ENCODE measurements around the gene SLC39A6.
A peak's percentile ranks its signal among the peaks of the same experiment; 100 is the strongest.
"Not testable (repeated sequence)": the region's sequence is repeated elsewhere in the genome, so short reads cannot be mapped to it uniquely, and the experiment has no call there.

Gene SLC39A6

DNA sequence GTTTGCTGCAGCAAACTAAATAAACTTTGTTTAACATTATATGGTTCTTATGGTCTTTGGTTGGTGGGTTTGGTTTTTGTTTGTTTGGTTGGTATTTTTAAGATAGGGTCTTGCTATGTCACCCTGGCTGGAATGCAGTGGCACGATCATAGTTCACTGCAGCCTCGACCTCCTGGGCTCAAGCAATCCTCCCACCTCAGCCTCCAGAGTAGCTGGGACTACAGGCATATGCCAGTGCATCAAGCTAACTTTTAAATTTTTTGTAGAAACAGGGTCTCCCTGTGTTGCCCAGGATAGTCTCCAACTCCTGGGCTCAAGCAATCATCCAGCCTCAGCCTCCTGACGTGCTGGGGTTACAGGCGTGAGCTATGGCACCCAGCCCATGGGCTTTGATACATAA is 54.7 kb downstream of the SLC39A6 start:
- no peaks in the 10 kb centered on the region for H3K27me3 ChIP-seq (ENCODE audit: insufficient read depth, low read length, poor library complexity)
- no peak overlapping the region for H3K18ac ChIP-seq (ENCODE audit: low read length)
- no peak overlapping the region for H3K4me3 ChIP-seq (ENCODE audit: low read length)
- H3K36me3 ChIP-seq (ENCODE audit: control insufficient read depth, insufficient read depth, low read length): no peaks in the 10 kb centered on the region
- no peak overlapping the region for H2BK15ac ChIP-seq (replicated peaks; ENCODE audit: low read depth)
- H3K79me1 ChIP-seq (ENCODE audit: low read length): no peaks in the 10 kb centered on the region
- no peak overlapping the region for H2BK5ac ChIP-seq (ENCODE audit: low read length)
- H2BK120ac ChIP-seq (ENCODE audit: low read depth, low read length): no peak overlapping the region
- no peak overlapping the region for H3K4me2 ChIP-seq (ENCODE audit: low read length)
- no peak overlapping the region for H3K27ac ChIP-seq (ENCODE audit: low read depth, low read length)
- no peak overlapping the region for H4K5ac ChIP-seq (ENCODE audit: low read length)
- H3K4me1 ChIP-seq (ENCODE audit: control insufficient read depth, low read depth, low read length): no peaks in the 10 kb centered on the region
- no peak for DNase-seq
- no CpG with 5 or more reads among the region's 4 CpGs for WGBS (ENCODE audit: extremely low coverage, insufficient coverage, low lambda C conversion rate)
- no peak overlapping the region for H4K8ac ChIP-seq (ENCODE audit: low read depth, low read length)
- no peaks in the 10 kb centered on the region for H3K79me2 ChIP-seq (ENCODE audit: control insufficient read depth, insufficient read depth, low read length)
- H2AK5ac ChIP-seq (ENCODE audit: low read length): no peak overlapping the region
- H3K56ac ChIP-seq (ENCODE audit: low read length): no peak overlapping the region
- H3K23ac ChIP-seq (ENCODE audit: low read length): no peak overlapping the region
- no peak overlapping the region for H3K4ac ChIP-seq (ENCODE audit: low read depth, low read length)
- H3K9ac ChIP-seq (ENCODE audit: low read length): no peak overlapping the region

GRCh38 chr18:36073676-36074075 is 55.5 kb downstream of the SLC39A6 start:
- Histone ChIP-seq H2BK120ac (ENCODE audit: low read depth, low read length) (no peak overlapping the region), H2BK15ac (replicated peaks; ENCODE audit: low read depth) (no peak overlapping the region), H3K79me2 (ENCODE audit: control insufficient read depth, insufficient read depth, low read length) (no peaks in the 10 kb centered on the region), H4K5ac (ENCODE audit: low read length) (no peak overlapping the region), H3K18ac (ENCODE audit: low read length) (no peak overlapping the region), H3K56ac (ENCODE audit: low read length) (no peak overlapping the region), H3K4me1 (ENCODE audit: control insufficient read depth, low read depth, low read length) (no peaks in the 10 kb centered on the region), H4K8ac (ENCODE audit: low read depth, low read length) (no peak overlapping the region), H3K23ac (ENCODE audit: low read length) (no peak overlapping the region), H3K79me1 (ENCODE audit: low read length) (no peaks in the 10 kb centered on the region), H2BK5ac (ENCODE audit: low read length) (no peak overlapping the region), H3K36me3 (ENCODE audit: control insufficient read depth, insufficient read depth, low read length) (no peaks in the 10 kb centered on the region), H2AK5ac (ENCODE audit: low read length) (no peak overlapping the region), H3K4ac (ENCODE audit: low read depth, low read length) (no peak overlapping the region), H3K9ac (ENCODE audit: low read length) (no peak overlapping the region), H3K4me3 (ENCODE audit: low read length) (no peak overlapping the region), H3K27ac (ENCODE audit: low read depth, low read length) (no peak overlapping the region), H3K27me3 (ENCODE audit: insufficient read depth, low read length, poor library complexity) (no peaks in the 10 kb centered on the region), H3K4me2 (ENCODE audit: low read length) (no peak overlapping the region)
- DNase-seq: no peak
- WGBS (ENCODE audit: extremely low coverage, insufficient coverage, low lambda C conversion rate): no CpG with 5 or more reads among the region's 1 CpG

- H3K4me1 ChIP-seq (ENCODE audit: control insufficient read depth, low read depth, low read length); H3K27ac ChIP-seq (ENCODE audit: low read depth, low read length); H2BK120ac ChIP-seq (ENCODE audit: low read depth, low read length); H3K79me2 ChIP-seq (ENCODE audit: control insufficient read depth, insufficient read depth, low read length); H3K27me3 ChIP-seq (ENCODE audit: insufficient read depth, low read length, poor library complexity); H3K9ac ChIP-seq (ENCODE audit: low read length); H4K5ac ChIP-seq (ENCODE audit: low read length); DNase-seq; H2AK5ac ChIP-seq (ENCODE audit: low read length); H3K56ac ChIP-seq (ENCODE audit: low read length); H4K8ac ChIP-seq (ENCODE audit: low read depth, low read length); H3K18ac ChIP-seq (ENCODE audit: low read length); H3K79me1 ChIP-seq (ENCODE audit: low read length); H3K4ac ChIP-seq (ENCODE audit: low read depth, low read length); H3K23ac ChIP-seq (ENCODE audit: low read length); H3K36me3 ChIP-seq (ENCODE audit: control insufficient read depth, insufficient read depth, low read length); H2BK15ac ChIP-seq (replicated peaks; ENCODE audit: low read depth); H3K4me2 ChIP-seq (ENCODE audit: low read length); H2BK5ac ChIP-seq (ENCODE audit: low read length); H3K4me3 ChIP-seq (ENCODE audit: low read length): not testable (repeated sequence)
- WGBS (ENCODE audit: extremely low coverage, insufficient coverage, low lambda C conversion rate): no CpG with 5 or more reads among the region's 8 CpGs
These were observed 56.7 kb downstream of the SLC39A6 start for GRCh38 chr18:36072406-36072805.

DNA sequence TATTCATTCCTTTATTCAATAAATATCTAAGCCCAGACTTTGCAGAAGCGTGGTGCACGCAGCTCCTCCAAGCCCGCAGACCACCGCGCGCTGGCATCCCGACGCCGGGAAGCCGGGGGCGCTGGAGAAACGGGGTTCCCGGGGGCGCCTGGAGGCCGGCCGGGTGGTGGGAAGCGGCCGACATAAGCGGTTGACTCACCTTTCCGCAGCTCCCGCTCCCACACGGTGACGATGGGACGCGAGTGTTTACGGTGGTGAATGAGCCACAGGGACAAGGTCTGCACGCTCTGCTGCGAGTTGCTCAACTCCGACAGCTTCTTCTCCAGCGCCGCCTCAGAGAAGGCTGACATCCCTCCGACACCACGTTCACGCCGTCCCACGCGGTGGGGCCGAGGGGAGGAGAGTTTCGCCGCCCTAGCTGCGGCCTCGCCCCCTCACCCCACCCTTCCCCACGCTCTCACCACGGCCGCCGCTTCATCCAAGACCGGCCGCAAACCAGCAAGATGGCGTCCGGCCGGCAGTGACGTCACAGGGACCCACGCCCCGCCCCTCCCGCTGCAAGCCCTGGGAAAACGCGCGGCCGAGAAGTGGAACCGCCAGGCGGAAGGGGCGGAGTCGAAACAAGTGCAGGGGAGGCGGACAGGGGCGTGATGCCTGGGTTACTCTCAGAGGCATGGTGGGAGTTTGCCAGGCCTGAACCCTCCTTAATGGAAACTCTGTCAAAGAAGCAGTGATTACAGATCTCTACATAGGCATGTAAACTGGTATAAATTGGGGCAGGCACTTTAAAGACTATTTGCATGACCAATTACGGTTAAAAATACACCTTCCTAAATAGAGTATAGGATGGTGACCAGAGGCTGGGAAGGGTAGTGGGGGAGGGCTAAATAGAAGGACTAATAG is 61.8 kb downstream of the SLC39A6 start, which contains the start of gene RPRD1A:
TSS of gene RPRD1A (minus strand) at position 505 of the 903 bp plus-strand sequence. CDS start at position 350, 155 bp downstream.
- no peak within 1 kb of the TSS for H4K8ac ChIP-seq (ENCODE audit: low read depth, low read length)
- no peak within 1 kb of the TSS for H4K5ac ChIP-seq (ENCODE audit: low read length)
- H3K56ac ChIP-seq (ENCODE audit: low read length): peak within 1 kb of the TSS; percentile 99
- H3K4me2 ChIP-seq (ENCODE audit: low read length): peak within 1 kb of the TSS; percentile 82
- peak; percentile 96 for DNase-seq
- peak within 1 kb of the TSS; percentile 16 for H3K18ac ChIP-seq (ENCODE audit: low read length)
- peak within 1 kb of the TSS; percentile 96 for H3K9ac ChIP-seq (ENCODE audit: low read length)
- H2BK5ac ChIP-seq (ENCODE audit: low read length): no peak within 1 kb of the TSS
- peak within 1 kb of the TSS; percentile 93 for H3K4me3 ChIP-seq (ENCODE audit: low read length)
- H2BK15ac ChIP-seq (replicated peaks; ENCODE audit: low read depth): no peak within 1 kb of the TSS
- H2AK5ac ChIP-seq (ENCODE audit: low read length): no peak within 1 kb of the TSS
- WGBS (ENCODE audit: extremely low coverage, insufficient coverage, low lambda C conversion rate): no CpG with 5 or more reads among the region's 66 CpGs
- H3K36me3 ChIP-seq (ENCODE audit: control insufficient read depth, insufficient read depth, low read length): no peaks in the 10 kb centered on the region
- no peak within 1 kb of the TSS for H3K4ac ChIP-seq (ENCODE audit: low read depth, low read length)
- H3K4me1 ChIP-seq (ENCODE audit: control insufficient read depth, low read depth, low read length): no peaks in the 10 kb centered on the region
- no peaks in the 10 kb centered on the region for H3K27me3 ChIP-seq (ENCODE audit: insufficient read depth, low read length, poor library complexity)
- H3K27ac ChIP-seq (ENCODE audit: low read depth, low read length): peak within 1 kb of the TSS; percentile 41
- H3K79me1 ChIP-seq (ENCODE audit: low read length): peaks cover 1% of the 10 kb centered on the region
- peaks cover 45% of the 10 kb centered on the region for H3K79me2 ChIP-seq (ENCODE audit: control insufficient read depth, insufficient read depth, low read length)
- no peak within 1 kb of the TSS for H2BK120ac ChIP-seq (ENCODE audit: low read depth, low read length)
- peak within 1 kb of the TSS; percentile 94 for H3K23ac ChIP-seq (ENCODE audit: low read length)

- no peak overlapping the region for H3K4ac ChIP-seq (ENCODE audit: low read depth, low read length)
- H3K4me1 ChIP-seq (ENCODE audit: control insufficient read depth, low read depth, low read length): no peaks in the 10 kb centered on the region
- H3K4me3 ChIP-seq (ENCODE audit: low read length): peak overlapping the region; percentile 93
- peaks cover 1% of the 10 kb centered on the region for H3K79me1 ChIP-seq (ENCODE audit: low read length)
- peak overlapping the region; percentile 41 for H3K27ac ChIP-seq (ENCODE audit: low read depth, low read length)
- H3K27me3 ChIP-seq (ENCODE audit: insufficient read depth, low read length, poor library complexity): no peaks in the 10 kb centered on the region
- no peak overlapping the region for H2AK5ac ChIP-seq (ENCODE audit: low read length)
- H4K8ac ChIP-seq (ENCODE audit: low read depth, low read length): no peak overlapping the region
- peak; percentile 11 for DNase-seq
- no peak overlapping the region for H3K23ac ChIP-seq (ENCODE audit: low read length)
- no peaks in the 10 kb centered on the region for H3K36me3 ChIP-seq (ENCODE audit: control insufficient read depth, insufficient read depth, low read length)
- peak overlapping the region; percentile 16 for H3K18ac ChIP-seq (ENCODE audit: low read length)
- H2BK15ac ChIP-seq (replicated peaks; ENCODE audit: low read depth): no peak overlapping the region
- peak overlapping the region; percentile 96 for H3K9ac ChIP-seq (ENCODE audit: low read length)
- H2BK120ac ChIP-seq (ENCODE audit: low read depth, low read length): no peak overlapping the region
- H3K79me2 ChIP-seq (ENCODE audit: control insufficient read depth, insufficient read depth, low read length): peaks cover 49% of the 10 kb centered on the region
- no CpG with 5 or more reads among the region's 5 CpGs for WGBS (ENCODE audit: extremely low coverage, insufficient coverage, low lambda C conversion rate)
- peak overlapping the region; percentile 99 for H3K56ac ChIP-seq (ENCODE audit: low read length)
- H2BK5ac ChIP-seq (ENCODE audit: low read length): no peak overlapping the region
- peak overlapping the region; percentile 82 for H3K4me2 ChIP-seq (ENCODE audit: low read length)
- no peak overlapping the region for H4K5ac ChIP-seq (ENCODE audit: low read length)
These were observed 62.5 kb downstream of the SLC39A6 start for GRCh38 chr18:36066686-36067054.

Measured in mesendoderm (in vitro differentiated cells).